Smooth muscle cell of the umbilical artery (primary cell): ENCODE results near the gene ITIH1. TPM values are rescaled to one million over a fixed set of nuclear protein-coding genes. Genes with fewer than 3 reads are reported as not detected.

Source experiments
- total RNA-seq: library from RNA; depleted of rRNA; stranded (reverse); fragments of >200 nt; gene quantifications from 2 replicates; pipeline ENCODE4 v1.2.3, GENCODE V29; 2014

ITIH1 gene
- not detected in 2 replicates for total RNA-seq

GRCh38 chr3:52777127-52777958 lies at the start of gene ITIH1:
Gene ITIH1 (plus strand): TSS chr3:52777599. CDS start chr3:52777616, 17 bp downstream.

GRCh38 chr3:52770496-52771333 lies 6.7 kb upstream of the ITIH1 start, which contains the start of gene NEK4:
Gene NEK4 (minus strand): TSS chr3:52770940. CDS start chr3:52770746, 194 bp downstream.

GRCh38 chr3:52794612-52795099 lies 17.3 kb downstream of the ITIH1 start, which contains the start of gene ITIH3:
Gene ITIH3 (plus strand): TSS chr3:52794796. CDS start chr3:52794804, 8 bp downstream.

GRCh38 chr3:52830535-52831258 lies 53.3 kb downstream of the ITIH1 start, which contains the start of gene ITIH4:
Gene ITIH4 (minus strand): TSS chr3:52830672. CDS start chr3:52830642, 30 bp downstream.

GRCh38 chr3:52834871-52835501 lies 57.6 kb downstream of the ITIH1 start, which contains the start of gene MUSTN1:
Gene MUSTN1 (minus strand): TSS chr3:52835019. CDS start chr3:52834948, 71 bp downstream.

Other genes with a start within 250 kb of the ITIH1 start
- 227 and 292 TPM in 2 replicates for gene NT5DC2, start 243.7 kb upstream of the ITIH1 start, total RNA-seq
- gene UQCC5, start 241.0 kb upstream of the ITIH1 start, total RNA-seq = 2.3 and 3.0 TPM in 2 replicates
- 69.2 and 96.1 TPM in 2 replicates for gene PBRM1, start 91.7 kb upstream of the ITIH1 start, total RNA-seq
- gene GNL3, start 91.6 kb upstream of the ITIH1 start, total RNA-seq = 136 and 151 TPM in 2 replicates
- gene GLT8D1, start 71.8 kb upstream of the ITIH1 start, total RNA-seq = 164 and 174 TPM in 2 replicates
- 54.4 and 74.2 TPM in 2 replicates for gene SPCS1, start 71.5 kb upstream of the ITIH1 start, total RNA-seq
- 22.3 and 27.4 TPM in 2 replicates for gene NEK4, start 6.7 kb upstream of the ITIH1 start, total RNA-seq
- gene ITIH3, start 17.2 kb downstream of the ITIH1 start, total RNA-seq = 0.30 TPM in 1 of 2 replicates, not detected in the other
- 1.2 and 1.3 TPM in 2 replicates for gene ITIH4, start 53.1 kb downstream of the ITIH1 start, total RNA-seq
- not detected in 2 replicates for gene MUSTN1, start 57.4 kb downstream of the ITIH1 start, total RNA-seq
- gene STIMATE, start 119.9 kb downstream of the ITIH1 start, total RNA-seq = 19.9 and 21.0 TPM in 2 replicates